Activated CD4-positive, alpha-beta T cell treated with anti-CD3 and anti-CD28 coated beads for 24 hours (primary cell): ENCODE measurements around the gene SYCP2.
"Not testable (repeated sequence)": the region's sequence is repeated elsewhere in the genome, so short reads cannot be mapped to it uniquely, and the experiment has no call there.

Experiments
- DNase-seq, 2 donors: peaks; one replicate each; pipeline ENCODE4 v3.0.0-alpha.2; 2020; ENCODE audit warnings: low read depth in 2 of 2

SYCP2 gene

GRCh38 chr20:59933296-59933848 is at the start of gene SYCP2:
Gene SYCP2, minus strand, starts transcription at chr20:59933637. Its CDS starts 11,224 bp downstream, at chr20:59922413.
- DNase-seq, result peak; percentile 26 to 38

- no peak for DNase-seq
These were observed 49.6 kb upstream of the SYCP2 start for GRCh38 chr20:59983076-59983475.

- no peak for DNase-seq
These were observed 43.6 kb upstream of the SYCP2 start for GRCh38 chr20:59977086-59977485.

- DNase-seq, result no peak
These were observed 42.8 kb upstream of the SYCP2 start for GRCh38 chr20:59976156-59976782.

GRCh38 chr20:59972037-59972801 is 38.8 kb upstream of the SYCP2 start:
- DNase-seq, result no peak

- DNase-seq, result no peak
These were observed 38.0 kb upstream of the SYCP2 start for GRCh38 chr20:59971428-59971827.

GRCh38 chr20:59966428-59966827 is 33.0 kb upstream of the SYCP2 start:
- no peak for DNase-seq

- DNase-seq, result no peak
These were observed 28.7 kb upstream of the SYCP2 start for GRCh38 chr20:59962155-59962554.

- no peak for DNase-seq
These were observed 28.0 kb upstream of the SYCP2 start for GRCh38 chr20:59961423-59961822.

GRCh38 chr20:59958626-59959025 is 25.2 kb upstream of the SYCP2 start:
- DNase-seq, result no peak

- DNase-seq, result no peak
These were observed 24.7 kb upstream of the SYCP2 start, which contains the start of gene CDH26 for GRCh38 chr20:59958123-59958522. Gene CDH26, plus strand, starts transcription at chr20:59958423. Its CDS starts 304 bp downstream, at chr20:59958727.

- DNase-seq, result not testable (repeated sequence)
These were observed 24.1 kb upstream of the SYCP2 start for GRCh38 chr20:59957568-59957967.

GRCh38 chr20:59955131-59955796 is 21.8 kb upstream of the SYCP2 start:
- DNase-seq, result no peak

- DNase-seq, result no peak
These were observed 21.3 kb upstream of the SYCP2 start for GRCh38 chr20:59954718-59955117.

- DNase-seq, result no peak
These were observed 16.5 kb upstream of the SYCP2 start for GRCh38 chr20:59949911-59950310.

- no peak for DNase-seq
These were observed 15.6 kb upstream of the SYCP2 start for GRCh38 chr20:59948828-59949720.

- no peak for DNase-seq
These were observed 14.8 kb upstream of the SYCP2 start for GRCh38 chr20:59948212-59948611.

GRCh38 chr20:59947376-59947775 is 13.9 kb upstream of the SYCP2 start:
- DNase-seq, result no peak

GRCh38 chr20:59945731-59946130 is 12.3 kb upstream of the SYCP2 start:
- no peak for DNase-seq

GRCh38 chr20:59945175-59945574 is 11.7 kb upstream of the SYCP2 start:
- no peak for DNase-seq

- DNase-seq, result no peak
These were observed 11.3 kb upstream of the SYCP2 start for GRCh38 chr20:59944726-59945125.
